Inflammatory macrophage (primary cell): ENCODE data around the gene KHDC1L.
"Not testable (repeated sequence)": the region's sequence is repeated elsewhere in the genome, so short reads cannot be mapped to it uniquely, and the experiment has no call there.

Source experiments
- DNase-seq, 2 donors: peaks; one replicate each; pipeline ENCODE4 v3.0.0-alpha.2; 2020 to 2022

Gene KHDC1L

GRCh38 chr6:73204252-73204651, 21.0 kb downstream of the KHDC1L start:
- no peak for DNase-seq

- no peak for DNase-seq
Measured at GRCh38 chr6:73203098-73203497, 22.2 kb downstream of the KHDC1L start.

DNA sequence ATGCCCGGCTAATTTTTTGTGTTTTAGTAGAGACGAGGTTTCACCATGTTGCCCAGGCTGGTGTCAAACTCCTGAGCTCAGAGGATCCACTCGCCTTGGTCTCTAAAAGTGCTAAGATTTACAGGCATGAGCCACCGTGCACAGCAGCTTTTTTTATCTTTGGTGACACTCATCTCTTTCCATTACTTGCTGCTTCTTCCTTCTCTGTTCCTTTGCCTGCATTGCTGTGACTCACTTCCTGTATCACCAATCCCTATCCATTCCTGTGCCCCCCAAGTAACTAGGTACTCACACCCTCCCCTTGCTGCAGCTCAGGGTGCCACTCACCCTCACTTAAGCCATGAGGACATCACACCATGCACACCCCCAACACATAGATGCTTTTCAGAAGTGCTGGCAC, 24.6 kb downstream of the KHDC1L start:
- no peak for DNase-seq

- DNase-seq: no peak
Measured at GRCh38 chr6:73200247-73200646, 25.0 kb downstream of the KHDC1L start.

GRCh38 chr6:73194744-73195143, 30.6 kb downstream of the KHDC1L start:
- no peak for DNase-seq

- not testable (repeated sequence) for DNase-seq
Measured at GRCh38 chr6:73193302-73193701, 32.0 kb downstream of the KHDC1L start.

DNA sequence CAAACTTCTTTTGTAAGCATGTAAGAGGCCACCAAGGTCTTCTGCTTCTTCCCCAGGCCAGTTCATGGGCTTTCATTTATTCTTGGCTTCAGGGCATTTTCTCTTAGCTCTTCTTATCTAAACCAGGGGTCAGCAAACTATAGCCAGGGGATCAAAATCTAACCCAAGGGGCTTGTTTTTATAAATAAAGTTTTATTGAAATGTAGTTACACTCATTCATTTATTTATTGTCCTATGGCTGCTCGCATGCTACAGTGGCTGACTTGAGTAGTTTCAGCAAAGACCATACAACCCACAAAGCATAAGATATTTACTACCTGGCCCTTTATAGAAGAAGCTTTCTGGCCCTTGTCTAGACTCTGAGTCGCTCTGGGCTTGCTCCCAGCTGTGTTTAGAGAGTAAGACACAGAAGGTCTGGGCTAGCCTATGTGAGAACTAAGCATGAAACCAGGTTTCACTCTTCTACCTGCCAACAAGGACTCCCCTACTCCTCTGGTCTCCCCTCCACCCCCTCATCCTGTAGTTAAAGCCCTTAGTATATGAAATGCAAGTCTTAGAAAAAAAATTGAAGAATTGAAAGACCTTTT, 43.2 kb downstream of the KHDC1L start:
- no peak for DNase-seq

DNA sequence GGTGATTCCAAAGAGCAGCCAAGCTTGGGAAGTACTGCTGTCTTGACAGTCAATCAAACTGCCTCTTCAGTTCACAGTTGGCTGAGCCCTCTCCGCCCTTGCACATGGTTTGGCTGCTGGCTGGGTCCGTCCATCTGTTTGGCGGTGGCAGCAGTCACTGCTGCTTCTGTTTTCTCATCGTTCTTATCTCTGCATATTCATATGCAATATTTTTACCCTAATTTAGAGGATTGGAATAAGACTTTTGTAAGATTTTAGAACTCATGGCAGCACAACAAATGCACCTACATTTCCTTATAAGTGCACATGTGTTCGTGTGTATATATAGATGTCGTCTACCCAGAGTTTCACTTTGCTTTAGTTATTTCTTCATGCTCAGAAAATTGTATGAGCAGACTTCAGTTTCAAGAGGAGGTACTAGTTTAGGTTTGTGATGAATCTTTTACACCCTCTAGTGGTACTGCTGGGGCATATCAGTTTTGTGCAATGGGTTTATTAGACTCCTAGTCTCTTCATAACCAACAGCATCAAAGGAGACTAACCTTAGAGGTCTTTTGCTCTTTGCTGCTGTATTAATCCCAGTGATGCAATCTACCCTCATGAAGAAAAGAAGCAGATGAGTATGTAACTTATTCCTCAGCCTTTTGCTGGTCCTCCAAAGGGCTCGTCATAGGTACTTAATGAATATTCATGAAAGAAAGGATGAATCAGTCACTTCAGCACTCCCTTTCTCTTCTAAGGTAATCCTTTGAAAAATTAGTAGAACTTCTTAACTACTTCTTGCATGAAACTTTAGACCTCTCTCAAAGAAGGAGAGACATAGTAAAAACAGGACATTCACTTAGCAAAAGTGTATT, 44.3 kb downstream of the KHDC1L start:
- peak; percentile 55 to 70 for DNase-seq

DNA sequence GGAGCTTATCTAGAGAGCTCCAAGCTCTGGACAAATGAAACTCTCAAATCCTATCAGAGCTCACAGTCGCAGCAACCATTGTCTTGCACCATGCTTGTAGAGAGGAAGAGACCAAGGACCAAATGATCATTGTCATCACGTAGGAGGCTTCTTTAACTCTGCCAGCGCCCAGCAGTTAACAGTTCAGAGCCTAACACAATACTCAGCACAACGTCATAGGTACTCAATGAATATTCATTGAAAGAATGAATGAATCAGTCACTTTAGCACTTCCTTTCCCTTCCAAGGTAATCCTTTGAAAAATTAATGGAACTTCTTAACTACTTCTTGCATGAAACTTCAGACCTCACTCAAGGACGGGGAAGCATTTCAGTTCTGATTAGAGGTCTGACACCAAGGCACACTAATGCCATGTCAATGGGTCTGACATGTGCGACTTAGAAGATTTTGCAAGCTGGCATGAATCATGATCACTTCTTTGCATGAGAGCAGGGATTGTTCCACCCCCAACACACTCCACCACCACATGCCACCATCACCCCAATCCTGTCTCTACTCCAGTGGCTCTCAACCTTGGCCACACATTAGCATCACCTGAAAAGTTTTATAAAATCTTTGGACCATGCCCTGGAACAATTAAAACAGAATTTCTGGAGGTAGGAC, 45.1 kb downstream of the KHDC1L start:
- DNase-seq: no peak

GRCh38 chr6:73177221-73177944, 47.9 kb downstream of the KHDC1L start:
- DNase-seq: no peak

DNA sequence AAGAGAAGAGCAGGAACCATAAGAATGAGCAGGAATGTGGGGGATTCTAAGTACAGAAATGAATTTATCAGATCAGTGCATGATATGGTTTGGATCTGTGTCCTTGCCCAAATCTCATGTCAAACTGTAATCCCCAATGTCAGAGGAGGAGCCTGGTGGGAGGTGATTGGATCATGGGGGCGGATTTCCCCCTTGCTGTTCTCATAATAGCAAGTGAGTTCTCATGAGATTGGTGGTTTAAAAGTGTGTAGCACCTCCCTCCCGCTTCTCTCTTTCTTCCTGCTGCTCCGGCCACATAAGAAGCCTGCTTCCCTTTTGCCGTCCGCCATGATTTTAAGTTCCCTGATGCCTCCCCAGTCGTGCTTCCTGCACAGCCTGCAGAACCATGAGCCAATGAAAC, 49.2 kb downstream of the KHDC1L start:
- DNase-seq: no peak

- DNase-seq: no peak
Measured at GRCh38 chr6:73174646-73175045, 50.6 kb downstream of the KHDC1L start.
